ENCODE measurements around the gene DCP2.

DCP2 gene

GRCh38 chr5:113024076-113024697 lies 47.6 kb downstream of the DCP2 start:
- DNase-seq, result no peak

GRCh38 chr5:113025596-113025995 lies 49.0 kb downstream of the DCP2 start:
- DNase-seq, result no peak

GRCh38 chr5:113026211-113026610 lies 49.6 kb downstream of the DCP2 start:
- no peak for DNase-seq

- DNase-seq, result no peak
Observed at GRCh38 chr5:113027015-113027414, 50.4 kb downstream of the DCP2 start.

- no peak for DNase-seq
Observed at GRCh38 chr5:113027431-113027830, 50.8 kb downstream of the DCP2 start.

GRCh38 chr5:113029614-113030013 lies 53.0 kb downstream of the DCP2 start:
- DNase-seq, result no peak

GRCh38 chr5:113031104-113031503 lies 54.5 kb downstream of the DCP2 start:
- no peak for DNase-seq

GRCh38 chr5:113031557-113031956 lies 55.0 kb downstream of the DCP2 start:
- no peak for DNase-seq

- no peak for DNase-seq
Observed at GRCh38 chr5:113034182-113034773, 57.7 kb downstream of the DCP2 start.

- DNase-seq, result no peak
Observed at GRCh38 chr5:113035096-113035495, 58.5 kb downstream of the DCP2 start.

- DNase-seq, result no peak
Observed at GRCh38 chr5:113036321-113036720, 59.7 kb downstream of the DCP2 start.

GRCh38 chr5:113036826-113037225 lies 60.2 kb downstream of the DCP2 start:
- DNase-seq, result no peak

GRCh38 chr5:113038136-113038535 lies 61.5 kb downstream of the DCP2 start:
- no peak for DNase-seq

GRCh38 chr5:113038714-113039113 lies 62.1 kb downstream of the DCP2 start:
- no peak for DNase-seq

GRCh38 chr5:113039229-113039933 lies 62.8 kb downstream of the DCP2 start:
- DNase-seq, result no peak

GRCh38 chr5:113039934-113040285 lies 63.3 kb downstream of the DCP2 start:
- no peak for DNase-seq

- DNase-seq, result no peak
Observed at GRCh38 chr5:113040672-113041260, 64.2 kb downstream of the DCP2 start.

GRCh38 chr5:113042491-113043243 lies 66.1 kb downstream of the DCP2 start:
- no peak for DNase-seq

GRCh38 chr5:113043491-113043931 lies 66.9 kb downstream of the DCP2 start:
- no peak for DNase-seq

- no peak for DNase-seq
Observed at GRCh38 chr5:113044776-113045465, 68.3 kb downstream of the DCP2 start.

GRCh38 chr5:113047234-113047633 lies 70.6 kb downstream of the DCP2 start:
- no peak for DNase-seq
